HG03175 (cell line): ENCODE data around the gene KCNJ10.
"Not testable (repeated sequence)": the region's sequence is repeated elsewhere in the genome, so short reads cannot be mapped to it uniquely, and the experiment has no call there.

ENCODE experiments used
- ATAC-seq: cut with Tn5 transposase; IDR thresholded peaks from one replicate; pipeline ENCODE4 v1.9.1; 2021; ENCODE audit warnings: mild to moderate bottlenecking, moderate library complexity; ENCODE audit not compliant: unreplicated experiment

Gene KCNJ10

GRCh38 chr1:160069460-160070231, at the start of gene KCNJ10:
TSS of gene KCNJ10 (minus strand) at chr1:160070160. CDS start at chr1:160042532, 27,628 bp downstream.
- ATAC-seq: no peak

GRCh38 chr1:160118928-160119327, 49.0 kb upstream of the KCNJ10 start:
- no peak for ATAC-seq

DNA sequence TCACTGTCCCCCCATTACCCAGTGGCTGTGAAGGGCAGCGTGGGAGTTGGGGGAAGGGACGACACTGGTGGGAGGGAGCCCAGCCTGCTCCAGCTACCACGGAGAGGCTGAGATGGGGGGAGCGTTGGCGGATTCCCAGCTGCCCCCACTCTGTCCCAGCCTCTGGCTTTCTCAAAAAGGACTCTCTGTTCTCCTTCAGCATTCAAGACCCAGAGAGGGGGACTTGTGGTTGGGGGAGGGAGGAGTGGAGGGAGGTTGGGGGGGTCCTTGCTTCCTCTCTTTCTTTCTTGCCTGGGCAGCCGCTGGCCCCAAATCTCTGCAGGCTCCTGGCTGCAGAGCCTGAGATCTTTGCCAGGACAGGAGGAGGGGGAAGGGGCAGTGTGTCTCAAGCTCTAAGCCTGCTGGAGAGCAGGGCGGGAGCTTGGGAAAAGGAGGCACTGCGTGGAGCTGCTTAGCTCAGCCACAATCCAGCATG, 47.8 kb upstream of the KCNJ10 start:
- ATAC-seq: no peak

DNA sequence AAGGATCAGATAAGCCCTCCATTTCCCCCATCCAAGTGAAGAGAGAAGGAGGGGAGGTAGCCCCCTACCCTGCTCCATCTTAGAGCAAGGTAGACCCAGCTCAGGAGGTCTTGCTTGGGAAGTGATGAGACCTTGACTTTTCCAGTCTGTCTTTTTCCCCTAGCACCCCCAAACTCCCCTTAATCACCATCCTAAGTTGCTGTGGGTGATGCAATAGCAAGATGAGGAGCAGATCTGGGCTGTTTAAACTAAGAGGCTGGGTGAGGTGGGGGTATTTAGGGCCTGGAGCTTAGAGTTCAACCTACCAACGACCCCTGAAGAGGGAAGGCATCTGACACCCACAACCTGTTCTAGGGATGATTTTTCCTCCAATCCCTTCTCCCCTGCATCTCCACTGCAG, 47.3 kb upstream of the KCNJ10 start:
- ATAC-seq: no peak

GRCh38 chr1:160116283-160117147, 46.6 kb upstream of the KCNJ10 start:
- no peak for ATAC-seq

DNA sequence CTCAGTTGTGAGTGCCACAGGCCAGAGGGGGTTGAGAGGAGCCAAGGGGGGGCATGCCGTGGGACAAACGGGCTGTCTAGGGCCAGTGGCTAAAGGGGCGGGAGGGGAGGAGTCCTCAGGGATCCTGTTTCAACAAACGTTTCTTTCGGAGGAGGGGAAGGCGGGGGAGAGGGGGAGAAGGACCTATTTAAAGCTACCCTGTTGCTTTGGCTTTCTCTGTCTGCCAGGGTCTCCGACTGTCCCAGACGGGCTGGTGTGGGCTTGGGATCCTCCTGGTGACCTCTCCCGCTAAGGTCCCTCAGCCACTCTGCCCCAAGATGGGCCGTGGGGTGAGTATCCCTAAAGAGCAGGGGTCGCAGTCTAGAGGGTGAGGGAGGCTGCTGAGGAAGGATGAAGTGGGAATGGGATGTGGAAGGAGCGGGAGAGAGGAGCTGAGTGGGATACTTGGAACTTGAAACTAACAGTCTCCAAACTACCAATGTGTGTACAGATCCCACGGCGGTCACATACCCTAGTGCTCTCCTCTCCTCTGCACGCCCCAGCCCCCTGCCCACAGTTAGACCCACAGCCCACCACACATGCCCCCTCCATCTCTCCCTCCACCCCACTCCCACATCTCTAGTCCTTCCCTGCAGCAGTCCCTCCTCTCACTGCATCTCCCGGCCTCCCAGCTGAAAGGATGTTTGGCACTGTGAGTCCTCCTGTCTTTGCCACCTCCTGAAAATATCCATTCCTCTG, 45.8 kb upstream of the KCNJ10 start, which contains the start of gene ATP1A2:
Gene ATP1A2 (plus strand): TSS at position 215 of the 738 bp plus-strand sequence. CDS start 103 bp downstream, at position 318.
- ATAC-seq: no peak

GRCh38 chr1:160114085-160114484, 44.1 kb upstream of the KCNJ10 start:
- ATAC-seq: no peak

- ATAC-seq: no peak
Observed at GRCh38 chr1:160113407-160113806, 43.4 kb upstream of the KCNJ10 start.

GRCh38 chr1:160112357-160112756, 42.4 kb upstream of the KCNJ10 start:
- no peak for ATAC-seq

- ATAC-seq: not testable (repeated sequence)
Observed at GRCh38 chr1:160111462-160111861, 41.5 kb upstream of the KCNJ10 start.

DNA sequence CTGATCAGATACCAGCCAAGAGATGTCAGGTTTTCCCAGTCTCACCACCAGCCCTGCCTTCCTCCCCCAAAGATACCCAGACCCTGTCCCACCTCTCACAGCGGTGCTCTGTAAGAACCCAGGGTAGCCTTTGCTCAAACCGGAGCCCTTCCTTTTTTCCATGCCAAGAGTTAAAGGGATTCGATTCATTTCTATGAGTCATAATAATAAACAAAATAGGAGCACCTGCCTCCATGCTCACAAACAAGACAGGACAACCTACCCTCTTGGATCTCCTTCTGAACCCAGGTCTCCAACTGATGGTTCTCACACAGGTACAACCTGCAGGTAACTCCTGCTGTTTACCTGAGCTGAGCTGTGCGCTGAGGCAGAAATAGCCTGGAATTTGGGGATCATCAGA, 39.7 kb upstream of the KCNJ10 start:
- ATAC-seq: no peak

GRCh38 chr1:160108888-160109662, 39.1 kb upstream of the KCNJ10 start:
- no peak for ATAC-seq

GRCh38 chr1:160107512-160107911, 37.6 kb upstream of the KCNJ10 start:
- ATAC-seq: no peak

DNA sequence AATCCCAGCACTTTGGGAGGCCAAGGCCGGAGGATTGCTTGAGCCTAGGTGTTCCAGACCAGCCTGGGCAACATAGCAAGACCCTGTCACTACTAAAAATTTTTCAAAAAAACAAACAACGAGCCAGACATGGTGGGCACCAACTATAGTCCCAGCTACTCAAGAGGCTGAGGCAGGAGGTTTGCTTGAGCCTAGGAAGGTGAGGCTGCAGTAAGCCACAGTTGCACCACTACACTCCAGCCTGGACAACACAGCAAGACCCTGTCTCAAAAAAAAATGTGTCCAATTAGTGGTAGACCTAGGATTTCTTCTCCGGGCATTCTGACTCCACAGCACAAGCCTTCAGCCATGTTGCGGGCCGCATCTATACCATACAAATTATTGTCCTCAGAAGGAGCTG, 35.2 kb upstream of the KCNJ10 start:
- ATAC-seq: no peak

DNA sequence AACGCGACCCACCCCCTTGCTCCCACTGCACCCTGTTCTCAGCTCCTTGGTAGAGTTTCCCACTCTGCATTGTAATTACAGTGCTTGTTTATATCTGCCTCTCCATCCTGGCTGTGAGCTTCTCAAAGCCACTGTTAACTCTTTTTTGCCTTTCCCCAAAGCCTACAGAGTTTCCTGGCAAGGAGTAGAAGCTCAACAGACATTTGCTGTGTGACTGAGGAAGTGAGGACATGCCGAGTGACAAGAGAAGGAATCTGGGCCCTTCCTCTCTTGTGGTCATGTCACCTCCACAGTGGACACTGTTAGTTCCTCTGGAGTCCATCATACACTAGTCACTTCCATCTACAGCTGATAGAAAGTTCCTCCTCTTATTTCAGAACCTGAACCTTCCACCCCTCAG, 34.5 kb upstream of the KCNJ10 start:
- no peak for ATAC-seq

DNA sequence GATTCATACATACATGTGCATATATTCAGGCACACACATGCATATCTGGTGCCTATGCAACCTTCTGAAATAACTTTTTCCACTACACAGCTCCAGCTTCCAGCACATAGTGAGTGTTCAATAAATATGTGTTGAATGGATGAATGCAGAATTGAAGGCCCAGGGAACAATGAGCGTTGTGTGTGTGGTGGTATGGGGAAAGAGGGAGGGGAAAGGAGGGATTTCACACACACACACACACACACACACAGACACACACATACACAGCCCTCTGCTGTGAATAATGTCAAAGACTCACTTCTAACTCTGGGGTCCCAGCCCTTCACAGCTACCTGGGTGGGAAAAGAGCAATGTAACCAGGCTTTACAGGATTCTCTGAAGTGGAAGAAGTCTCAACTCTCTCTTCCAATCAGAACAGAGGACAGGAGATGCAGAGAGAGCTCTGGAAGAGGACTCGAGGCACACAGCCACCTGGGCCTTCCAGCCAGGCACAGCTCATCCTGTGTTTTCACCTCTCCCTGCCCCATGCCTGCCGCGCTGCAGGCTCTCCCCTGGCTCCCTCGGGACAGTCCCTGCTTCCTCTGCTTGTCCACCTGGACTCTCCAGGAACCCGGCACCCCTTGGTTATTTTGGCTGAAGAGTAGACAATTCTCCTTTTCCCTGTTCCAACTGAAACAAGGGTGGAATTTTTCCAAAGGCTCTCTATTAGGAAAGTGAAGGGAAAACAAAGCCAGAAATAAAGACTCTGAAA, 33.9 kb upstream of the KCNJ10 start:
- ATAC-seq: no peak

GRCh38 chr1:160101717-160102522, 32.0 kb upstream of the KCNJ10 start:
- no peak for ATAC-seq

- ATAC-seq: no peak
Observed at GRCh38 chr1:160101037-160101716, 31.2 kb upstream of the KCNJ10 start.
